ENCODE data around the gene TANGO2.

DNA sequence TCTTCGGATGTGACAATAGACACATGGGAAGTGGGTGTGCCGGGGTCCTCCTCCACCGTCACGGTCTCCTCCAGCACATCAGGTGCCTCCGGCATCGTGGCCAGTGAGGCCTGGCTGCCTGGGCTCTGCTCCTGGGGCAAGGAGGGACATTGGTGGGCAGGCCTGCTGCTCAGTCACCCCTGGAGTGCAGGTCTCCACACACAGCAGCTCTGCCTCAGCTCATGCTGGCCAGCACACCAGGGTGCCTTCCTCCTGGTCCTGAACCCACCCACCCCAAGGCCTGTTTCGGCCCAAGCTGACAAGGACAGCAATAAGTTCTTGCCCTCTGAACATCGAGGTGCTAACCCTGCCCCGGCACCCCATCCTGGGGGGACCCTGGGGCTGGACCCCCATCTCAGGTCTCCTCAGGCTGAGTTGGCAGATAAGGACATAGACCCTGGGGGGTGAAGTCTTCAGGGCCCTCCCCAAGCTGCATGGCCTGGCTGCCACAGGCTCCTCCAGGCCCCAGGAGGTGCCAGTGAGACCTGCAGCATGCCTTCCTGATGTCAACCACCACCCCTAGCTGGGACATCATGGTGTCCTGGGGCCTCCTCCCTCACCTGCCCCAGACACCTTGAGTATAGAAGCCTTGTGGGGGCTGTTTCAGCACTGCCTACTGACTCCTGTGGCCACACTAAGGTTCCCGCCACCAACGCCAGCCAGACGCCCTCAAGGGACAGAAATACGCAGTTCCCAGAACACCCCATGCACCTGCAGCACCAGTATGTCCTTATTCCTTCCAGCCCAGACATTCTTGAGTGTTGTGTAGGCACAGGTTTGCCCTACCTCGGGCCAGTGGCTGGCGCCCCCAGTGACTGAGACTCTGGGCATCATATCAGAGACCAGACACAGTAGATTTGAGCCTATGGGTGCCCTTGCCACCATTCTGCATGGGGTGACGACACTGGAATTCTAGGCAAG, 38.7 kb upstream of the TANGO2 start:
- no peak for TF ChIP-seq EZH2 (IDR thresholded peaks at IDR 0.05; ENCODE audit: insufficient read depth, poor library complexity, severe bottlenecking)
- TF ChIP-seq EZH2phosphoT487 (IDR thresholded peaks at IDR 0.05; ENCODE audit: insufficient read depth, low read depth) = no peak

Data from GM23248 (cell line).